GM12864 (cell line): ENCODE measurements around the gene EPHB2.
A peak's percentile ranks its signal among the peaks of the same experiment; 100 is the strongest.
"Not testable (repeated sequence)": the region's sequence is repeated elsewhere in the genome, so short reads cannot be mapped to it uniquely, and the experiment has no call there.

Experiments
- DNase-seq: peaks from one replicate; pipeline ENCODE4 v3.0.0-alpha.2; 2011; ENCODE audit warnings: low read depth
- H3K4me3 ChIP-seq: 2 replicates; pipeline ENCODE4 v1.5.1; 2011; ENCODE audit warnings: mild to moderate bottlenecking, low read depth, low read length, control low read depth
- TF ChIP-seq, protein P1 (sequence below): IDR thresholded peaks from 2 replicates; pipeline ENCODE4 v1.5.1; 2011; ENCODE audit warnings: low read depth, mild to moderate bottlenecking, moderate library complexity, low read length, control low read depth, inconsistent platforms; ENCODE audit errors: missing control alignments

Gene EPHB2

DNA sequence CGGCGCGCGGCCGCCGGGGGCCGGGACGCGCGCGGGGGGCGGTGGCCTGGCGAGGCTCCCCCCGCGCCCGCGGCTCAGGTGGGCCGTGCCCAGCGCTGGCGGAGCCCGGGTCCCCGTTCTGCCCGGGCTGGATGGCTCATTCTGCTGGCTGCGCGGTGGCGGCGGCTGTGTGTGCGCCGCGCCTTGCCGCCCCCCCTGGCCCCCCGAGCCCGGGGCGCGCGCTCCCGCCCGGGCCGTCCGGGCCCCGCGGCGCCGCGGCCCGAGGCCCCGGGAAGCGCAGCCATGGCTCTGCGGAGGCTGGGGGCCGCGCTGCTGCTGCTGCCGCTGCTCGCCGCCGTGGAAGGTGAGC is at the start of gene EPHB2:
EPHB2 (plus strand) TSS at position 139 of the 349 bp plus-strand sequence; CDS start at position 283, 144 bp downstream.
- DNase-seq: no peak
- H3K4me3 ChIP-seq: no peak within 1 kb of the TSS; the same call in 1 of the 2 replicates
- TF ChIP-seq, protein P1, sequence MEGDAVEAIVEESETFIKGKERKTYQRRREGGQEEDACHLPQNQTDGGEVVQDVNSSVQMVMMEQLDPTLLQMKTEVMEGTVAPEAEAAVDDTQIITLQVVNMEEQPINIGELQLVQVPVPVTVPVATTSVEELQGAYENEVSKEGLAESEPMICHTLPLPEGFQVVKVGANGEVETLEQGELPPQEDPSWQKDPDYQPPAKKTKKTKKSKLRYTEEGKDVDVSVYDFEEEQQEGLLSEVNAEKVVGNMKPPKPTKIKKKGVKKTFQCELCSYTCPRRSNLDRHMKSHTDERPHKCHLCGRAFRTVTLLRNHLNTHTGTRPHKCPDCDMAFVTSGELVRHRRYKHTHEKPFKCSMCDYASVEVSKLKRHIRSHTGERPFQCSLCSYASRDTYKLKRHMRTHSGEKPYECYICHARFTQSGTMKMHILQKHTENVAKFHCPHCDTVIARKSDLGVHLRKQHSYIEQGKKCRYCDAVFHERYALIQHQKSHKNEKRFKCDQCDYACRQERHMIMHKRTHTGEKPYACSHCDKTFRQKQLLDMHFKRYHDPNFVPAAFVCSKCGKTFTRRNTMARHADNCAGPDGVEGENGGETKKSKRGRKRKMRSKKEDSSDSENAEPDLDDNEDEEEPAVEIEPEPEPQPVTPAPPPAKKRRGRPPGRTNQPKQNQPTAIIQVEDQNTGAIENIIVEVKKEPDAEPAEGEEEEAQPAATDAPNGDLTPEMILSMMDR: no peak

- no peak for DNase-seq
- TF ChIP-seq, protein P1: no peak
- no peak overlapping the region for H3K4me3 ChIP-seq
Observed at GRCh38 chr1:22661880-22662279, 48.8 kb upstream of the EPHB2 start.

GRCh38 chr1:22662318-22662717 is 48.3 kb upstream of the EPHB2 start:
- no peak overlapping the region for H3K4me3 ChIP-seq
- TF ChIP-seq, protein P1: no peak
- peak; percentile 12 for DNase-seq

DNA sequence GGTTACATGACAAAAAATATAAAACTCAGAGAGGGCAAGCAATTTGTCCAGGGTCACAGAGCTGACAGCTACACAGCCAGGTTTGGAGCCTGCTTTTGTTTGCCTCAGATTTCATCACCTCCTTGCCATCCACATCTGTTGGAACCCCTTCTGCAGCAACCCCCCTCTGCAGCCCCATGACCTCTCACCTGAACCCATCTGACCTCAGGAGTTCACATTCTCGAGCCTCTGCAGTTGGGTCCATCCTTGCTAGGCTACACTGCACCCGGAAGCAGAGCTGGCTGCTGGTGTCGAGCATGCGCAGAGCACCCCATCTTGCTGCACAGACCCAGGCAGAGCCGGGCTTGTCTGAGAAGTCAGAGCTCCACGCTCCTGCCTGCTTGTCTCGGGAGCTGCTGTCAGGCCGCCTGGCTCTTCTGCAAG is 47.6 kb upstream of the EPHB2 start:
- TF ChIP-seq, protein P1: no peak
- no peak for DNase-seq
- H3K4me3 ChIP-seq: no peak overlapping the region

DNA sequence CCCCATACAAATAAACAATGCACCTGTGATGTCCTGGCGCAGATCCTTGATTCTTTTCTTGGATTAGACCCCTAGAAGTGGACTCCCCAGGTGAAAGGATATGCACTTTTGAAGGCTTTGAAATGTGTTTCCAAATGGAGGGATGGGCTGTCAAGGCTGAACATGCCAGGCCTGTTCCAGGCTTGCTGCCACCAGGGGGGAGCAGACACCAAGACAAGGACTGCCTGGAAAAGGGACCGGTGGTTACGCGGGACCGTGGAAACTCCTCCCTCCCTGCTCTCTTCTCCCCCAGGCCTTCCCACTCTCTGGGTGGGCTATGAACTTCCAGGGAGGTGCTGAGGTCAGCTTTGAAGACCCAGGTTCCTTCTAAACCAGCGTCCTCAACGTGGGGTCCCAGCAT is 44.9 kb upstream of the EPHB2 start:
- DNase-seq: no peak
- no peak overlapping the region for H3K4me3 ChIP-seq
- TF ChIP-seq, protein P1: peak; percentile 30

- no peak for DNase-seq
- TF ChIP-seq, protein P1: no peak
- no peak overlapping the region for H3K4me3 ChIP-seq
Observed at GRCh38 chr1:22666412-22666811, 44.2 kb upstream of the EPHB2 start.

DNA sequence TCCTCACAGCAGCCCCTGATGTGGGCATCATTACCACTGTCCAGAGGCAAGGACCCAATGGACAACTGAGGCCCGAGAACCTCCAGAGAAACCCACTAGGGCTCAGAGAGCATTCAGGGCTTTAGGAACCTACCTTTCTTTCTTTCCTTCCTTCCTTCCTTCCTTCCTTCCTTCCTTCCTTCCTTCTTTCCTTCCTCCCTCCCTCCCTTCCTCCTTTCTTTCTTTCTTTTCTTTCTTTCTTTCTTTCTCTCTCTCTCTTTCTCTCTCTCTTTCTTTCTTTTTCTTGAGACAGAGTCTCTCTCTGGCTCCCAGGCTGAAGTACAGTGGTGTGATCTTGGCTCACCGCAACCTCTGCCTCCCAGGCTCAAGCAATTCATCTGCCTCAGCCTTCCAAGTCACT is 41.8 kb upstream of the EPHB2 start:
- DNase-seq, H3K4me3 ChIP-seq: not testable (repeated sequence)
